Skeletal muscle satellite cell (primary cell): ENCODE results near the gene TAOK1.

Experiments used
- H3K27me3 ChIP-seq: 2 replicates; pipeline ENCODE4 v1.7.0; 2013; ENCODE audit warnings: low read length; ENCODE audit not compliant: control insufficient read depth, insufficient read depth
- H3K36me3 ChIP-seq: 2 replicates; pipeline ENCODE4 v1.7.0; 2013; ENCODE audit warnings: mild to moderate bottlenecking, control low read depth, low read length; ENCODE audit not compliant: insufficient read depth
- H3K4me1 ChIP-seq: 2 replicates; pipeline ENCODE4 v1.7.0; 2013; ENCODE audit warnings: low read length; ENCODE audit not compliant: control insufficient read depth, insufficient read depth
- H3K4me2 ChIP-seq: 2 replicates; pipeline ENCODE4 v1.7.0; 2013; ENCODE audit warnings: mild to moderate bottlenecking, low read length
- H3K4me3 ChIP-seq: 2 replicates; pipeline ENCODE4 v1.7.0; 2013; ENCODE audit warnings: low read length
- H3K9ac ChIP-seq: 2 replicates; pipeline ENCODE4 v1.7.0; 2013; ENCODE audit warnings: mild to moderate bottlenecking, low read depth, low read length, moderate library complexity
- H3K9me3 ChIP-seq: replicated peaks from 2 replicates; pipeline ENCODE4 v1.7.0; 2013; ENCODE audit warnings: mild to moderate bottlenecking, control low read depth, low read length

Gene TAOK1

GRCh38 chr17:29582772-29583171 lies 192.6 kb downstream of the TAOK1 start:
- Histone ChIP-seq H3K9me3 (no peaks in the 10 kb centered on the region), H3K27me3 (no peaks in the 10 kb centered on the region), H3K4me3 (no peak overlapping the region), H3K4me2 (no peak overlapping the region), H3K9ac (no peak overlapping the region), H3K4me1 (peaks cover 39% of the 10 kb centered on the region), H3K36me3 (peaks cover 31% of the 10 kb centered on the region)

- H3K4me3 ChIP-seq: no peak overlapping the region
- no peak overlapping the region for H3K9ac ChIP-seq
- H3K4me1 ChIP-seq: peaks cover 39% of the 10 kb centered on the region
- H3K9me3 ChIP-seq: no peaks in the 10 kb centered on the region
- H3K36me3 ChIP-seq: peaks cover 31% of the 10 kb centered on the region
- H3K27me3 ChIP-seq: no peaks in the 10 kb centered on the region
- H3K4me2 ChIP-seq: no peak overlapping the region
Measured at GRCh38 chr17:29583324-29584248, 193.4 kb downstream of the TAOK1 start.

- H3K36me3 ChIP-seq: peaks cover 31% of the 10 kb centered on the region
- H3K4me1 ChIP-seq: peaks cover 39% of the 10 kb centered on the region
- H3K4me3 ChIP-seq: no peak overlapping the region
- peak overlapping the region; percentile 55 for H3K4me2 ChIP-seq
- no peaks in the 10 kb centered on the region for H3K27me3 ChIP-seq
- H3K9me3 ChIP-seq: no peaks in the 10 kb centered on the region
- H3K9ac ChIP-seq: peak overlapping the region; percentile 33
Measured at GRCh38 chr17:29584452-29585079, 194.4 kb downstream of the TAOK1 start.

- no peak overlapping the region for H3K9ac ChIP-seq
- H3K4me2 ChIP-seq: peak overlapping the region; percentile 55
- H3K4me3 ChIP-seq: no peak overlapping the region
- H3K36me3 ChIP-seq: peaks cover 25% of the 10 kb centered on the region
- no peaks in the 10 kb centered on the region for H3K27me3 ChIP-seq
- H3K9me3 ChIP-seq: no peaks in the 10 kb centered on the region
- H3K4me1 ChIP-seq: peaks cover 46% of the 10 kb centered on the region
Measured at GRCh38 chr17:29585080-29585751, 195.1 kb downstream of the TAOK1 start.

- Histone ChIP-seq H3K4me1 (peaks cover 62% of the 10 kb centered on the region), H3K36me3 (peaks cover 16% of the 10 kb centered on the region), H3K9me3 (no peaks in the 10 kb centered on the region), H3K4me3 (no peak overlapping the region), H3K4me2 (peak overlapping the region; percentile 97), H3K27me3 (no peaks in the 10 kb centered on the region), H3K9ac (peak overlapping the region; percentile 84)
Measured at GRCh38 chr17:29586676-29587469, 196.7 kb downstream of the TAOK1 start.

- no peaks in the 10 kb centered on the region for H3K27me3 ChIP-seq
- H3K9me3 ChIP-seq: no peaks in the 10 kb centered on the region
- H3K36me3 ChIP-seq: peaks cover 9% of the 10 kb centered on the region
- peak overlapping the region; percentile 97 for H3K4me2 ChIP-seq
- H3K4me1 ChIP-seq: peaks cover 69% of the 10 kb centered on the region
- peak overlapping the region; percentile 91 for H3K4me3 ChIP-seq
- peak overlapping the region; percentile 84 for H3K9ac ChIP-seq
Measured at GRCh38 chr17:29587591-29587990, 197.4 kb downstream of the TAOK1 start.

GRCh38 chr17:29588017-29588561 lies 197.9 kb downstream of the TAOK1 start:
- H3K27me3 ChIP-seq: no peaks in the 10 kb centered on the region
- peak overlapping the region; percentile 84 for H3K9ac ChIP-seq
- H3K4me2 ChIP-seq: peak overlapping the region; percentile 97
- peak overlapping the region; percentile 91 for H3K4me3 ChIP-seq
- H3K36me3 ChIP-seq: peaks cover 4% of the 10 kb centered on the region
- no peaks in the 10 kb centered on the region for H3K9me3 ChIP-seq
- peaks cover 72% of the 10 kb centered on the region for H3K4me1 ChIP-seq

GRCh38 chr17:29588562-29589411 lies 198.6 kb downstream of the TAOK1 start:
- Histone ChIP-seq H3K9ac (peak overlapping the region; percentile 84), H3K9me3 (no peaks in the 10 kb centered on the region), H3K4me2 (peak overlapping the region; percentile 97), H3K36me3 (no peaks in the 10 kb centered on the region), H3K4me3 (peak overlapping the region; percentile 91), H3K4me1 (peaks cover 72% of the 10 kb centered on the region), H3K27me3 (no peaks in the 10 kb centered on the region)

- Histone ChIP-seq H3K27me3 (no peaks in the 10 kb centered on the region), H3K9ac (peak within 1 kb of the TSS; percentile 84), H3K9me3 (no peaks in the 10 kb centered on the region), H3K36me3 (no peaks in the 10 kb centered on the region), H3K4me1 (peaks cover 68% of the 10 kb centered on the region), H3K4me3 (peak within 1 kb of the TSS; percentile 91), H3K4me2 (peak within 1 kb of the TSS; percentile 97)
Measured at GRCh38 chr17:29589524-29590410, 199.6 kb downstream of the TAOK1 start, which contains the start of gene GIT1. TSS of gene GIT1 (minus strand) at chr17:29589648. CDS start at chr17:29589378, 270 bp downstream.
